ENCODE results near the gene SEMA5A.

The SEMA5A gene

DNA sequence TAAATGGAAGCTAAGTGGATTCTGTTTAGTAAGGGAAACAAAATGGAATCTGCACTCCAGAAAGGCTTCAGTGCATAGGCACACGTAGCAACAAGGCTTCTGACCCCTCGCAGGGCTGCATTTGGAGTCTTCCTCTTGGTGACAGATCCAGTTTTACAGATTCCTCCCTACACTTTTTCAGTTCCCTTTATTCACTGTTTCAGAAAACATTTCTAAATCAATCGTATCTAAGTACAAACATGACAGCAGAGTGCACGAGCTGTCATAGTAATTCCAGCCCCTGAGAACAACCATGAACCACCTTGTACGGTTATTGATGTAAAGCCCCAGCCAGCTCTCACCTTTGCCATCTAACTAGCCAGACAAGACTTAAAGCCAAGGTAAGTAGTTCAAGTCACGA lies 491.6 kb downstream of the SEMA5A start:
- DNase-seq = no peak
- TF ChIP-seq GATA1 (IDR thresholded peaks at IDR 0.05; ENCODE audit: low read depth, low read length) = no peak
- no peak for TF ChIP-seq POLR2A (IDR thresholded peaks at IDR 0.05; ENCODE audit: low read length)

DNA sequence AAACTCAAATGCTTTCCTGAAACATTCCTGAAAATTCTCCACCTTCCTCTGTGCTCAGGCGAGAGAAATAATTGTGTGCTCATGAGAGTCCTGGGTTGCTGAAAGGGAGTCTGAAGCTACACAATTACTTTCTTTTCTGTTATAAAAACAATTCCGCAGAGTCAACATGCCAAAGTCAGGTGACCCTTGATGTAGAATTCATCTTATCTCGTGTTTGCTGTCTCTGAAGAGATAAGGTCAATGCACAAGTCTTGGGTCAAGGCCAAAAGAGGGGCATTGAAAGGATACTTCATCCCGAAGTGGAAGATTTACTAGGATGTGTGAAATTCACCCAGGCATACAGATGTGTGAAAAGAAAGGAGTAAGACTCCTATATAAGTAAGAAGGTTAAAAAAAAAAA lies 493.5 kb downstream of the SEMA5A start:
- TF ChIP-seq POLR2A (IDR thresholded peaks at IDR 0.05; ENCODE audit: low read length) = no peak
- TF ChIP-seq GATA1 (IDR thresholded peaks at IDR 0.05; ENCODE audit: low read depth, low read length) = no peak
- DNase-seq = no peak

GRCh38 chr5:9051779-9052178 lies 494.1 kb downstream of the SEMA5A start:
- DNase-seq = no peak
- TF ChIP-seq GATA1 (IDR thresholded peaks at IDR 0.05; ENCODE audit: low read depth, low read length) (no peak), POLR2A (IDR thresholded peaks at IDR 0.05; ENCODE audit: low read length) (no peak)

DNA sequence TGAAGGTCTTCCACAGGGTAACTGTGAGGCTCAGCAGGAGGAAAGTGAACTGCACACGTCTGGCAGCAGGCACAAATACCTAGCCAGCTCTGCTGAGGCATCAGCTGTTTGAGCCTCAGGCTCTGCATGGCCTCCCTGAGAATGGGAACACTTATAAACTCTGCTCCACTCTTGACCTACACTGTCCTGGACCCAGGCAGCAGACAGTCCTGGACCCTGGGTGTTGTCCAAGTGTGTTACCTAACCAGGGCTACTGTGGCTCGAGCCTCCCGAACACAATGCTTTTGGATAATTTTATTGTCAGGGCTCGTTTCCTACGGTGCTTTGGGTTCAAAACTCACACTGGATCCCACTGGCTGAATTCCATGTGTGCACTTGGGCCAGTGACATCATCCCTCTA lies 497.9 kb downstream of the SEMA5A start:
- DNase-seq = no peak
- TF ChIP-seq POLR2A (IDR thresholded peaks at IDR 0.05; ENCODE audit: low read length) = no peak
- no peak for TF ChIP-seq GATA1 (IDR thresholded peaks at IDR 0.05; ENCODE audit: low read depth, low read length)

GRCh38 chr5:9046756-9047481 lies 499.0 kb downstream of the SEMA5A start:
- DNase-seq = no peak
- no peak for TF ChIP-seq GATA1 (IDR thresholded peaks at IDR 0.05; ENCODE audit: low read depth, low read length)
- TF ChIP-seq POLR2A (IDR thresholded peaks at IDR 0.05; ENCODE audit: low read length) = no peak

DNA sequence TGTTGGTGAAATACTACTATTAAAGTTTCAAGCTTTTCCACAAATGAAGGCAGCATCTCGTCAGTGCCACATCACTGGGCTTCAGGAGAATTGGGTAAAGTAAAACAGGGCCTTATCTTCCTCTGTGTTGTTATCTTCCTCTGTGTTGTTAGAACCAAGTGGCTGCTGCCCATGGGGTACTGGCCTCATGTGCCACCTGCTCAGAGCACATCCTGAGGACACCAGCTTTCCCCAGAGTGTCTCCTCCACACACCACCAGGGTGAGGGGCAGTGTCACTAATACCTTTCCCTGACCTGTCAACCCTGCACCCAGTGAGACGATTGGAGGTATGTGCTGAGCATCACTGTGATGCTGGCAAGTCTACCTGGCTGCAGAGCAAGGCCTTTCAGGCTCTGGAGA lies 499.9 kb downstream of the SEMA5A start:
- DNase-seq = no peak
- TF ChIP-seq GATA1 (IDR thresholded peaks at IDR 0.05; ENCODE audit: low read depth, low read length) = no peak
- no peak for TF ChIP-seq POLR2A (IDR thresholded peaks at IDR 0.05; ENCODE audit: low read length)

GRCh38 chr5:9042241-9042640 lies 503.6 kb downstream of the SEMA5A start:
- no peak for TF ChIP-seq GATA1 (IDR thresholded peaks at IDR 0.05; ENCODE audit: low read depth, low read length)
- TF ChIP-seq POLR2A (IDR thresholded peaks at IDR 0.05; ENCODE audit: low read length) = no peak
- no peak for DNase-seq

GRCh38 chr5:9040475-9040874 lies 505.4 kb downstream of the SEMA5A start:
- TF ChIP-seq GATA1 (IDR thresholded peaks at IDR 0.05; ENCODE audit: low read depth, low read length) = no peak
- TF ChIP-seq POLR2A (IDR thresholded peaks at IDR 0.05; ENCODE audit: low read length) = no peak
- no peak for DNase-seq

GRCh38 chr5:9037048-9037447 lies 508.8 kb downstream of the SEMA5A start:
- no peak for DNase-seq
- TF ChIP-seq GATA1 (IDR thresholded peaks at IDR 0.05; ENCODE audit: low read depth, low read length) (no peak), POLR2A (IDR thresholded peaks at IDR 0.05; ENCODE audit: low read length) (no peak)

- DNase-seq = no peak
- no peak for TF ChIP-seq GATA1 (IDR thresholded peaks at IDR 0.05; ENCODE audit: low read depth, low read length)
- no peak for TF ChIP-seq POLR2A (IDR thresholded peaks at IDR 0.05; ENCODE audit: low read length)
Measured at GRCh38 chr5:9035346-9035745, 510.5 kb downstream of the SEMA5A start.

DNA sequence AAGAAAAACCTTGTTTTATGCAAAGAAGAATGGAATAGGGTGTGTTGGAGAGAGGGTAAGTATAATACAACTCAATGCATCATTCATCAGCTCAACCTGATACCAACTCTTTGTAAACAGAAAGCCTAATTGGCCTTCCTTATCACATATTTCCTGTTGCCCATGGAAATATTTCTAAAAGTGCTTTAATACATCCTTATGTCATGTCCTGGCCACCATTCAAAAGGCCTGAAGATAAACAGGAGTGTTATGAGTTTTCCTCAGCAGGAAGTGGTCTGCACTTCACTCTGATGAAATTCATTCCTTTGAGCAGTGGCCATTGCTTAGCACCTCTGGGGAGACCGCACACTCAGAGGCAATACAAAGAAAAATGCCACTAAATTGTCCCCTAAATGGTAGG lies 511.2 kb downstream of the SEMA5A start:
- DNase-seq = no peak
- TF ChIP-seq POLR2A (IDR thresholded peaks at IDR 0.05; ENCODE audit: low read length) = no peak
- no peak for TF ChIP-seq GATA1 (IDR thresholded peaks at IDR 0.05; ENCODE audit: low read depth, low read length)

DNA sequence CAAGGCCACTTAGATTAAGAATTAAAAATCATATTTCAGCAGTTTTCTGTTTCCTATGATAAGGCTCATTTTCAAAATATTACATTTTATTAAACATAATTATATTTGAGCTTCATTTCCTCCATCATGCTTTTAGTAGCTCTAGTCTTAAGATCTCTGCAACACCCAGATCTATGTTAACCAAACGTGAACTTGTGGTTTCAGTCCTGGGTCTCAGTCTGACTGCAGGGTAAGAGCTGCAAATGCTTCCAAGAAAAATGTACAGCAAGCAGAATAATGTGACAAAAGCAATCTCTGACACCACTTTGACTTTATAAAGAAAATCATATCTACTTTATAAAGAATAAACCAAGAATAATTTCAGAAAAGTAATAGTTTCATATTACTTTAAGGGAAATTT lies 512.4 kb downstream of the SEMA5A start:
- no peak for DNase-seq
- TF ChIP-seq GATA1 (IDR thresholded peaks at IDR 0.05; ENCODE audit: low read depth, low read length) (no peak), POLR2A (IDR thresholded peaks at IDR 0.05; ENCODE audit: low read length) (no peak)

GRCh38 chr5:9025942-9026341 lies 519.9 kb downstream of the SEMA5A start:
- TF ChIP-seq POLR2A (IDR thresholded peaks at IDR 0.05; ENCODE audit: low read length) (no peak), GATA1 (IDR thresholded peaks at IDR 0.05; ENCODE audit: low read depth, low read length) (no peak)
- DNase-seq = no peak

GRCh38 chr5:9020996-9021395 lies 524.9 kb downstream of the SEMA5A start:
- no peak for DNase-seq
- no peak for TF ChIP-seq GATA1 (IDR thresholded peaks at IDR 0.05; ENCODE audit: low read depth, low read length)
- no peak for TF ChIP-seq POLR2A (IDR thresholded peaks at IDR 0.05; ENCODE audit: low read length)

- TF ChIP-seq POLR2A (IDR thresholded peaks at IDR 0.05; ENCODE audit: low read length) = no peak
- no peak for TF ChIP-seq GATA1 (IDR thresholded peaks at IDR 0.05; ENCODE audit: low read depth, low read length)
Measured at GRCh38 chr5:9015937-9016270, 530.0 kb downstream of the SEMA5A start.

More at GRCh38 chr5:9015937-9016270, 530.0 kb downstream of the SEMA5A start:
- no peak for DNase-seq

Data from erythroblast (primary cell).